ENCODE results near the gene PTPRM.

PTPRM gene

GRCh38 chr18:8358033-8358765, 791.1 kb downstream of the PTPRM start:
- TF ChIP-seq, protein P1, sequence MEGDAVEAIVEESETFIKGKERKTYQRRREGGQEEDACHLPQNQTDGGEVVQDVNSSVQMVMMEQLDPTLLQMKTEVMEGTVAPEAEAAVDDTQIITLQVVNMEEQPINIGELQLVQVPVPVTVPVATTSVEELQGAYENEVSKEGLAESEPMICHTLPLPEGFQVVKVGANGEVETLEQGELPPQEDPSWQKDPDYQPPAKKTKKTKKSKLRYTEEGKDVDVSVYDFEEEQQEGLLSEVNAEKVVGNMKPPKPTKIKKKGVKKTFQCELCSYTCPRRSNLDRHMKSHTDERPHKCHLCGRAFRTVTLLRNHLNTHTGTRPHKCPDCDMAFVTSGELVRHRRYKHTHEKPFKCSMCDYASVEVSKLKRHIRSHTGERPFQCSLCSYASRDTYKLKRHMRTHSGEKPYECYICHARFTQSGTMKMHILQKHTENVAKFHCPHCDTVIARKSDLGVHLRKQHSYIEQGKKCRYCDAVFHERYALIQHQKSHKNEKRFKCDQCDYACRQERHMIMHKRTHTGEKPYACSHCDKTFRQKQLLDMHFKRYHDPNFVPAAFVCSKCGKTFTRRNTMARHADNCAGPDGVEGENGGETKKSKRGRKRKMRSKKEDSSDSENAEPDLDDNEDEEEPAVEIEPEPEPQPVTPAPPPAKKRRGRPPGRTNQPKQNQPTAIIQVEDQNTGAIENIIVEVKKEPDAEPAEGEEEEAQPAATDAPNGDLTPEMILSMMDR (IDR thresholded peaks at IDR 0.05; ENCODE audit: low read depth, low read length): no peak
- no peak overlapping the region for H3K4me3 ChIP-seq (ENCODE audit: low read depth, low read length)

DNA sequence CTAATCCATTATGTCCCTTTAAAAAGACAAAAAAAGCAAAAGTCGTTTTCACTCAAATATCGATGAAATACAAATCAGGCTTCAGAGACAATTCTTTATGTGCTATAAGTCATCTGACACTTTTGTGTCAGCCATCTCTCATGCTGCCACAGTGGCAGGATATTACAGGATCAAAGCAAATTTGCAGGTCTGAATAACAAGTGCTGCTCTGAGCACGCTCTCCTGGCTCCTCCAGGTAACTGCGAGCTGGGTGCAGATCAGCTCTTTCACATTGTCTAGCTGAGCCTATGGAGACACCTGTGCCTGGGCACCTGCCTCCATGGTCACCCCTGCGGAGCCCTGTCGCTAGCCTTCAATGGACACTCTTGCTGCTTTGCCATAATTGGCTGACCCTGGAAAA, 792.0 kb downstream of the PTPRM start:
- TF ChIP-seq, protein P1 (IDR thresholded peaks at IDR 0.05; ENCODE audit: low read depth, low read length): no peak
- H3K4me3 ChIP-seq (ENCODE audit: low read depth, low read length): no peak overlapping the region

GRCh38 chr18:8359481-8359880, 792.4 kb downstream of the PTPRM start:
- no peak overlapping the region for H3K4me3 ChIP-seq (ENCODE audit: low read depth, low read length)
- TF ChIP-seq, protein P1 (IDR thresholded peaks at IDR 0.05; ENCODE audit: low read depth, low read length): no peak

DNA sequence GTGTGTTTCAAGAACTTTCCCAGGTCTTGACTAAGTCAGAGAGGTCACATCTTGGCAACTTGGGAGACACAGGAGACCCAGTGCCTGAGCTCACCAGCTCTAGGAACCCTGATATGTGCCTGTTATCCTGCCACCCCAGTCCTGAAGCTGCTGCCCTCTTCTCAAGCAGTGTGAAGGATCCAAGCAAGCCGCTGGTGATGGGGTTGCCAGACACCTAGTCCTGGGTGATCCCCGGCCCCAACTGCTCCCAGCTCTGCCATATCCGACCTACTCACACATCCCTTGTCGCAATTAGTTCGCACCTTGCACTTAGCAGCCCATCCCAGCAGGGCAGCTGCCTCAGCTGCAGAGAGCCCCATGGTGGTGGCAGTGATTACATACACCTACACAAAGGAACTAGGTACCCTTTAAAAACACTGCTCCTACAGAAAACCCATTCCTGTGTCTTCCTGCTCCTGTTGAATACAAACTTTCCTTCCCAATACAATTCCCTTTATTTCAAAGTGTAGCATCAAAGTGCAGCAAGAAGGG, 794.9 kb downstream of the PTPRM start:
- no peak overlapping the region for H3K4me3 ChIP-seq (ENCODE audit: low read depth, low read length)
- TF ChIP-seq, protein P1 (IDR thresholded peaks at IDR 0.05; ENCODE audit: low read depth, low read length): no peak

DNA sequence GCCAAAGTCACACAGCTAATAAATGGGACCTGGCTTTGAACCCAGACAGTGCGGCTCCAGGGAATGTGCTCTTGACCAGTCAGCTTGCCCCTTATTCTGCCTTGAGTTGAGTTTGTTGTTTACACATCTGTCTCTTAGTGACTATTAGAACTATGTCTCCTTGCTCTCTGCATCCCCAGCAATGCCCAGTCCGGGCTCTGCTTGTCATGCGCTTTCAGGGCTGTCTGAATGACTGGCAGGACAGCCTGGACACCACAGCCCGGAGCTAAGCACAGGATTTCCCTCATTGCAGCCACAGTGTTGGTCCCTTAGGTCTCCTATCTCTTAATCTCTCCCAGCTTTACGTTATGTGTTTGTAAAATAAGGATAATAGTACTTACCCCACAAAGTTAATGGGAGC, 795.7 kb downstream of the PTPRM start:
- TF ChIP-seq, protein P1 (IDR thresholded peaks at IDR 0.05; ENCODE audit: low read depth, low read length): no peak
- H3K4me3 ChIP-seq (ENCODE audit: low read depth, low read length): no peak overlapping the region

DNA sequence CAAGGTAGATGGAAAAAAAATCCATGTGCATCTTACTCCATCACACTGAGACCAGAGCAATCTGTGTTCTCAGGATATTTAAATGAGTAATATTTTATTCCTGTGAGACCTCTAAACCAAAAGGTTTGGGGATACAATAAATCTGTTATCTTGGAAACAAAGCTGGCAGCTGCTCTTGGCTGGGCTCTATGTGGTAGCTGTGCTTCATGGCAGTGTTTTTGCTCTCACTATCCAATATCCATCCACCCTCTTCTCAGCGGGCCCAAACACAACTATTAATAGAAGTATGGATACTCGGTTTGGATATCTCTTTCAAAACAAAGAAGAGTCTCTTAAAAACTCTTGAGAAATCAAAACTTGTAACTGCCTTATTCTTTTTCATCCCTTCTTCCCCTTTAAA, 797.3 kb downstream of the PTPRM start:
- TF ChIP-seq, protein P1 (IDR thresholded peaks at IDR 0.05; ENCODE audit: low read depth, low read length): no peak
- no peak overlapping the region for H3K4me3 ChIP-seq (ENCODE audit: low read depth, low read length)

- TF ChIP-seq, protein P1 (IDR thresholded peaks at IDR 0.05; ENCODE audit: low read depth, low read length): no peak
- H3K4me3 ChIP-seq (ENCODE audit: low read depth, low read length): no peak overlapping the region
Observed at GRCh38 chr18:8365006-8365405, 797.9 kb downstream of the PTPRM start.

Data from WI38 (cell line).